Skeletal muscle satellite cell (primary cell): ENCODE measurements around the gene RHOA.
A peak's percentile ranks its signal among the peaks of the same experiment; 100 is the strongest.
"Not testable (repeated sequence)": the region's sequence is repeated elsewhere in the genome, so short reads cannot be mapped to it uniquely, and the experiment has no call there.

Experiments
- H3K27me3 ChIP-seq: 2 replicates; pipeline ENCODE4 v1.7.0; 2013; ENCODE audit warnings: low read length; ENCODE audit not compliant: control insufficient read depth, insufficient read depth
- H3K36me3 ChIP-seq: 2 replicates; pipeline ENCODE4 v1.7.0; 2013; ENCODE audit warnings: mild to moderate bottlenecking, control low read depth, low read length; ENCODE audit not compliant: insufficient read depth
- H3K4me1 ChIP-seq: 2 replicates; pipeline ENCODE4 v1.7.0; 2013; ENCODE audit warnings: low read length; ENCODE audit not compliant: control insufficient read depth, insufficient read depth
- H3K4me2 ChIP-seq: 2 replicates; pipeline ENCODE4 v1.7.0; 2013; ENCODE audit warnings: mild to moderate bottlenecking, low read length
- H3K4me3 ChIP-seq: 2 replicates; pipeline ENCODE4 v1.7.0; 2013; ENCODE audit warnings: low read length
- H3K9ac ChIP-seq: 2 replicates; pipeline ENCODE4 v1.7.0; 2013; ENCODE audit warnings: mild to moderate bottlenecking, low read depth, low read length, moderate library complexity
- H3K9me3 ChIP-seq: replicated peaks from 2 replicates; pipeline ENCODE4 v1.7.0; 2013; ENCODE audit warnings: mild to moderate bottlenecking, control low read depth, low read length

The RHOA gene

DNA sequence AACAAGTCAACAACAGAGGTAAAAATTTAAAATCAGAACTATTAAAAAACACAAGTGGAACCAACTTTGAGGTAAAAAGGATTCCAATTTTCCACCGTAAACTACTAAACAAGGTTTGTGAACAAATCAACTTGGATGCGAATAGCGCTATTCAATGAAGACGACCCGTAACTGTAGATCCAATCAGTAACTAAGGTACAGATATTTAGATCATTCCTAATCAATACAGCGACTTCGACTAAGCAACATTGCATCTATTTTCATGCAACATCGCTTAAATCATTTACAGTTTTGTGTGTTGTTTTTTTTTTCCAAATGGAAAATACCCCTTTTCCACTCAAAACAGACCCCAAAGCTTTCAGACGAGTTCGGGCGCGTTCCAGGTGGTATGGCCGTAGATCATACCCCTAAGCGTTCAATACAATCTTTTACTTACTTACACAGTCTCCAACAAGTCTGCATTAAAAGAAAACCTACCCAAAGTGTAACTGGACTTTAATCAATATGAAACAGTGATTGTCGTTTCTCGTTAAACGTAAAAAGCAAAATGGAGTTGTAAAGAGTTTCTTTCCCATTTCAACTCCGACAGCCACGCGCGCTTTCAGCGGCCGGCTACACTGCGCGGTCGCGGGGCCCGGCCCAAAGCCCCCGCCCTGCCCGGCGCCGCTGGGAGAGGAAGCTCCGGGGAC lies 786 bp downstream of the RHOA start:
- peaks cover 14% of the 10 kb centered on the region for H3K36me3 ChIP-seq
- peaks cover 40% of the 10 kb centered on the region for H3K4me1 ChIP-seq
- H3K27me3 ChIP-seq = no peaks in the 10 kb centered on the region
- H3K4me2 ChIP-seq = peak overlapping the region; percentile 88
- H3K9ac ChIP-seq = peak overlapping the region; percentile 100
- H3K4me3 ChIP-seq = peak overlapping the region; percentile 89
- no peaks in the 10 kb centered on the region for H3K9me3 ChIP-seq

DNA sequence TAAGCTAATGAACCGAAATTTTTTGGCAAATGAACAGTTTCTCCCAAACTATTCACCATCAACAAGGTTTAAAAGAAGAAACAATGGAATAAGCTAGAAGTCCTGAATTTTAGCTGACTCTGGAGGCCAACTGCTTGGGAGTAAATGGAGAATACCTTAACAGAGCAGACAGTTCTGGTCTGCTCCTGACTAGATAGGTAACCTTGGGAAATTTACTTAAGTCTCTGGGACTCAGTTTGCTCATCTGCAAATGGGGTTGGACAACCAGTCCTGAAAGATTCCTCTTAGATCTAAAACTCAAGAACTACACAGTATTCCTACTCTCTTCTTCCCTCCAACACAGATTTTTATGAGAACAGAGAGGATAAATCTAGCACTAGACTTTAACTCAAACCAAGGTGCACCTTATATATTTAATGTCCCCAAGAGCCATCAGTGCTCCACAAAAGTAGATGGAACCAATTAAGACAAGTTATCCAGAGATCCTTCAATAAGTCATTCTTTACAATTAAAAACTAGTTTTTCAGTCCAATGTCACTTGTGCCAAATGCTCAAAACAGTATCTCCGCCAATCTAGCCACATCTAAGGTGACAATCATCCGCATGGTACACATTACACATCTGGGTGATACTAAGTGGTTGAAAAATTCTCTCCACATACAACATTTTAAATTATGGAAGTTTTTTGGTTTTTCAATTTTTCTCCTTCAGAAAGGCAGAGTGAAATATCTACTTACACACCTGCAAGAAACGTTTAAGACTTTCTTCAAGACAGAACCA lies 1.5 kb downstream of the RHOA start:
- H3K4me1 ChIP-seq = peaks cover 47% of the 10 kb centered on the region

DNA sequence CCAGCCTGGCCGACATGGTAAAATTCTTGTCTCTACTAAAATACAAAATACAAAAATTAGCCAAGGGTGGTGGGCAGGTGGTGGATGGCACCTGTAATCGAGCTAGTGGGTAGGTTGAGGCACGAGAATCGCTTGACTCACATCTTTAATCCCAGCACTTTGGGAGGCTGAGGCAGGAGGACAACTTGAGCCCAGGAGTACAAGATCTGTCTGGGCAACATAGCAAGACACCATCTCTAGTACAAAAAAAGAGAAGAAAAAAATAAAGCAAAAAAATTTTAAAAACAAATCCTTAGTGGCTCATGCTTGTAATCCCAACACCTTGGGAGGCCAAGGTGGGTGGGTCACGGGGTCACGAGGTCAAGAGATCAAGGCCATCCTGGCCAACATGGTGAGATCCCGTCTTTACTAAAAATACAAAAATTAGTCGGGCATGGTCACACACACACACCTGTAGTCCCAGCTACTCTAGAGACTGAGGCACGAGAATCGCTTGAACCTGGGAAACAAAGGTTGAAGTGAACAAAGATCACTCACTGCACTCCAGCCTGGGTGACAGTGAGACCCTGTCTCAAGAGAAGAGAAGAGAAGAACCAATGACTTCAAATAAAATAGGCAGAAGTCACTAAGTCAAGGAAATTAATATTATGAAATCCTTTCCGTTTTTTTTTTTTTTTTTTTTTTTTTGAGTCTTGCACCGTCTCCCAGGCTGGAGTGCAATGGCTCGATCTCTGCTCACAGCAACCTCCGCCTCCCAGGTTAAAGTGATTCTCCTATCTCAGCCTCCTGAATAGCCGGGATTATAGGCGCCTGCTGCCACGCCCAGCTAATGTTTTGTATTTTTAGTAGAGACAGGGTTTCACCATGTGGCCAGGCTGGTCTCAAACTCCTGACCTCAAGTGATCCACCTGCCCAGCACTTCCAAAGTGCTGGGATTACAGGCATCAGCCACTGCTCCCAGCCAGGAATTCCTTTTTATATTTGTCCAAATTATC lies 4.9 kb downstream of the RHOA start:
- peak overlapping the region; percentile 51 for H3K4me2 ChIP-seq
- H3K4me1 ChIP-seq = peaks cover 41% of the 10 kb centered on the region
- H3K4me3 ChIP-seq = no peak overlapping the region
- H3K9me3 ChIP-seq = no peaks in the 10 kb centered on the region
- H3K9ac ChIP-seq = no peak overlapping the region
- no peaks in the 10 kb centered on the region for H3K27me3 ChIP-seq
- H3K36me3 ChIP-seq = peaks cover 5% of the 10 kb centered on the region

More for the DNA sequence above, 1.5 kb downstream of the RHOA start:
- peak overlapping the region; percentile 89 for H3K4me3 ChIP-seq
- no peaks in the 10 kb centered on the region for H3K27me3 ChIP-seq
- peak overlapping the region; percentile 88 for H3K4me2 ChIP-seq
- peak overlapping the region; percentile 100 for H3K9ac ChIP-seq
- no peaks in the 10 kb centered on the region for H3K9me3 ChIP-seq
- H3K36me3 ChIP-seq = peaks cover 7% of the 10 kb centered on the region

DNA sequence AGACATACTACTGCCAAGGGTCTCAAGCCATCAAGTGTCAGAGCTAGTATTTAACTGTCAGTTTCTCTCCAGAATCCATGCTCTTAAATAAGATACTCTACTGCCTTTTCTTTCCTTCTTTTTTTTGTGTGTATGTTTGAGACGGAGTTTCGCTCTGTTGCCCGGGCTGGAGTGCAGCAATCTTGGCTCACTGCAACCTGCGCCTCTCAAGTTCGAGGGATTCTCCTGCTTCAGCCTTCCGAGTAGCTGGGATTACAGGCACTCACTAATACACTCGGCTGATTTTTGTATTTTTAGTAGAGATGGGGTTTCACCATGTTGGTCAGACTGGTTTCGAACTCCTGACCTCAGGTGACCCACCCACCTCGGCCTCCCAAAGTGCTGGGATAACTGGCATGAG lies 6.2 kb downstream of the RHOA start:
- not testable (repeated sequence) for H3K9me3 ChIP-seq, H3K9ac ChIP-seq, H3K4me3 ChIP-seq, H3K27me3 ChIP-seq
- H3K36me3 ChIP-seq = peaks cover 14% of the 10 kb centered on the region
- H3K4me2 ChIP-seq = peak overlapping the region; percentile 51
- H3K4me1 ChIP-seq = peaks cover 41% of the 10 kb centered on the region

GRCh38 chr3:49403891-49404290 lies 7.9 kb downstream of the RHOA start:
- peaks cover 37% of the 10 kb centered on the region for H3K4me1 ChIP-seq

DNA sequence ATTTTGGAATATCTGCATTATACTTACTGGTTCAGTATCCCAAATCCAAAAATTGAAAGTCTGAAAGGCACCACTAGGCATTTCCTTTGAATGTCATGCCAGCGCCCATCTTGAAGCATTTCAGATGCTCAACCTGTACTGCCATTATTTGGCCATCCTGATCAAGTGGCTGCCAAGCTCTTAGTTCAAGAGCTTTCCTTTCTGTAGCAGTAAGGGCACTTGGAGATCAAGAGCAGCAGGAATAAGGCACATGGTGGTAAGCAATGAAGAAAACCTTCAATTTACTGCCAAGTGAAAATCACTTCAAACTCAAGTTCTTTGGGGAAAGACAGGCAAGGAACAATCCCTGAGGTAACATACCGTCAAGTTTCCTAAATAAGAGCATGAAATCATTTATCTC lies 10.0 kb downstream of the RHOA start:
- no peak overlapping the region for H3K9ac ChIP-seq
- H3K4me1 ChIP-seq = peaks cover 27% of the 10 kb centered on the region
- no peaks in the 10 kb centered on the region for H3K27me3 ChIP-seq
- no peak overlapping the region for H3K4me2 ChIP-seq
- no peak overlapping the region for H3K4me3 ChIP-seq
- peaks cover 22% of the 10 kb centered on the region for H3K36me3 ChIP-seq
- no peaks in the 10 kb centered on the region for H3K9me3 ChIP-seq

More at GRCh38 chr3:49403891-49404290, 7.9 kb downstream of the RHOA start:
- H3K4me2 ChIP-seq = no peak overlapping the region
- H3K4me3 ChIP-seq = no peak overlapping the region
- H3K27me3 ChIP-seq = no peaks in the 10 kb centered on the region
- no peak overlapping the region for H3K9ac ChIP-seq
- peaks cover 17% of the 10 kb centered on the region for H3K36me3 ChIP-seq
- no peaks in the 10 kb centered on the region for H3K9me3 ChIP-seq

DNA sequence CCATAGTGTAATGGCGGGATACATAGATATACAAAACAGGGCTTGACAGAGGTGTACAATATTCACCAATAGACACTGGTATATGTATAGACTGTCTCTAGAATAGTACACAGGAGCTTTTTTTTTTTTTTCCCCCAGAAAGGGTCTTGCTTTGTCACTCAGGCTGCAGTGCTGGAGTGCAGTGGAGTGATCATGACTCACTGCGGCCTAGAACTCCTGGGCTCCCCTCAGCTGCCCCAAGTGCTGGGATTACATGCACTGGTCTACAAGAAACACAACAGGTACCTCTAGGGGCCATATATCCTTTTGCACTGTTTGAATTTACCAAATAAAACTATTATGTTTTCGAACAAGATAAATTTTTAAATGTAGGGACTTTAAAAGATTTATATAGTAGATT lies 12.3 kb downstream of the RHOA start:
- H3K9ac ChIP-seq = no peak overlapping the region
- H3K4me1 ChIP-seq = peaks cover 12% of the 10 kb centered on the region
- H3K9me3 ChIP-seq = no peaks in the 10 kb centered on the region
- H3K36me3 ChIP-seq = peaks cover 38% of the 10 kb centered on the region
- H3K27me3 ChIP-seq = no peaks in the 10 kb centered on the region
- no peak overlapping the region for H3K4me2 ChIP-seq
- H3K4me3 ChIP-seq = no peak overlapping the region

- peaks cover 7% of the 10 kb centered on the region for H3K4me1 ChIP-seq
- no peak overlapping the region for H3K4me2 ChIP-seq
- no peaks in the 10 kb centered on the region for H3K9me3 ChIP-seq
- peaks cover 42% of the 10 kb centered on the region for H3K36me3 ChIP-seq
- H3K9ac ChIP-seq = no peak overlapping the region
- H3K4me3 ChIP-seq = no peak overlapping the region
- no peaks in the 10 kb centered on the region for H3K27me3 ChIP-seq
Measured at GRCh38 chr3:49397470-49397869, 14.3 kb downstream of the RHOA start.

GRCh38 chr3:49391310-49391709 lies 20.5 kb downstream of the RHOA start:
- peaks cover 14% of the 10 kb centered on the region for H3K4me1 ChIP-seq
- H3K4me2 ChIP-seq, H3K4me3 ChIP-seq, H3K9me3 ChIP-seq, H3K27me3 ChIP-seq, H3K9ac ChIP-seq: not testable (repeated sequence)
- peaks cover 35% of the 10 kb centered on the region for H3K36me3 ChIP-seq

DNA sequence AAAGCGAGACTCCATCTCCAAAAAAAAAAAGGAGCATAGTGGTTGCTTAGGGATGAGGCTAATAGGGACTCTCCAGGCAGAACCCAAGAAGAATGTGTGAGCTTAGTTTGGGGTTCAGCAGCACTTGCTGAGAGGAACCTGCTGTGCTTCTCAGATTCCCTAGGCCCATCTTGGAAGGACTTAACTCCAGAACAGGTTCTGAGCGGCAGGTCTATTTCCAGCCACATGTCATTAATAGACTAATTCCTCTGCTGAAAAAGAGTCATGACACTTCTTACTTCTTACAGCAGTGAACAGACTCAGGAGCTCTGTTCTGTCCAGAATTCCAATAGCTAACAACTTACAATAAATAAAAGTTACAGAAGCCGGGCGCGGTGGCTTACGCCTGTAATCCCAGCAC lies 22.5 kb downstream of the RHOA start:
- H3K9me3 ChIP-seq = no peaks in the 10 kb centered on the region
- no peak overlapping the region for H3K4me2 ChIP-seq
- no peaks in the 10 kb centered on the region for H3K27me3 ChIP-seq
- H3K9ac ChIP-seq = no peak overlapping the region
- H3K36me3 ChIP-seq = peaks cover 24% of the 10 kb centered on the region
- peaks cover 14% of the 10 kb centered on the region for H3K4me1 ChIP-seq
- no peak overlapping the region for H3K4me3 ChIP-seq

DNA sequence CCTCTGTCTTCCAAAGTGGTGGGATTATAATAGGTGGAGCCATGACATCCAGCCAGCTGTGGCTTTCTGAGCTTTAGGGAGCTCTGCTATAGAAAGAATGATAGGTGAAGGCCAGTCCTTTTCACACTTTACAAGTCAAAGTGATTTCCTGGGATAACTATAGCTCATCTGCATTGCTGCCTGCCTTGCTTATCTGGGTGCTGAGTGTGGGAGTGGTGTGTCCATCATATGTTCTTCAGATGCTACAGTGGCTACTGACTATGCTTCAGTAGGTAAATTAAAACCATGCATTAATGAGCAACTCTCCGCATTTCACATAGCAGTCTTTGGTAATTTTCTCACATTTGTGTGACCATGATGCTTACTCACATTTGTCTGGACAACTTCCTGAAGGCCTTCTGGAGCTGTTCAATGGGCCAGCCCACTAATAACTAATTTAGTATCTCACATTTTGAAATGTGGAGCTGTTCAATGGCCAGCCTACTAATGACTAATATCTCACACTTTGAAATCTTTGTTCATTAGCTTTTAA lies 23.4 kb downstream of the RHOA start:
- H3K4me2 ChIP-seq = no peak overlapping the region
- no peaks in the 10 kb centered on the region for H3K9me3 ChIP-seq
- no peak overlapping the region for H3K9ac ChIP-seq
- H3K36me3 ChIP-seq = peaks cover 20% of the 10 kb centered on the region
- peaks cover 14% of the 10 kb centered on the region for H3K4me1 ChIP-seq
- H3K27me3 ChIP-seq = no peaks in the 10 kb centered on the region
- no peak overlapping the region for H3K4me3 ChIP-seq
